ENCODE measurements around the gene DPM3.

The DPM3 gene

DNA sequence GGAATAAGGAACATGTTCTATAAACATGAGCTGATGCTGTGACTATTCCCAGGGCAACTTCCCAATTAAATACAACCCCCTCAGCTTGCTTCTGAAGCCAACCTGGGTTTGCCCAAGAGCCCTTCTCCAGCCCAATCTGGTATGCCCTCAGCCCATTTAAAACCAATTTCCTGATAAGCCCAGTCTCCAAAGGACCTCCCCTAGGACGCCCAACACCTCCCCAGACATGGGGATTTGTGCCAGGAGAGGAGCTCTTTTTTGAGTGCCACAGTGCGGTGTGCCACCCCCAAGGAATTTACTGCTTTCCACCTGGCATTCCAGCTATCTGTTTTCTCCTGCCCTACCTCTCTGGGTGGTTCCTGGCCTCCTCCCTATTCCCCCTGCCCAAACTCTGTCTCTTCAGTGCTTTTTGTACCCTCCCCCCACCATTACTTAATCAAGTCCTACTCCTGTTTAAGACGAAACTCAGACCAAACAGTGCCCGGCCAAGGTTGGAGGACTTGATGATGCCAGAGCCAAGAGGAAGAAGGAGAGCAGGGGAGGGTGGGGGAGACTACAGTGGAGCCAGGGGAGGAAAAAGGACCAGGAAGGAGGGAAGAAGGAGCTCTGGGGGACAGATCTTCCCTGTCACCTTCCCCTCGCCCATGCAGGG, 24.1 kb downstream of the DPM3 start:
- Histone ChIP-seq H4K20me1 (ENCODE audit: control insufficient read depth, insufficient read depth, low read depth, low read length) (no peaks in the 10 kb centered on the region), H3K4me1 (ENCODE audit: control insufficient read depth, low read length) (no peaks in the 10 kb centered on the region), H3F3A (ENCODE audit: control insufficient read depth, insufficient read depth) (no peaks in the 10 kb centered on the region), H3K27ac (ENCODE audit: low read depth, low read length) (no peak overlapping the region), H3K4me2 (ENCODE audit: low read length) (no peak overlapping the region), H3K9me2 (replicated peaks; ENCODE audit: control insufficient read depth, low read length) (no peaks in the 10 kb centered on the region), H3K36me3 (ENCODE audit: control insufficient read depth, low read length) (no peaks in the 10 kb centered on the region), H3K4me3 (ENCODE audit: low read length) (no peak overlapping the region), H3K27me3 (ENCODE audit: control insufficient read depth, low read length) (peaks cover 38% of the 10 kb centered on the region), H3K79me2 (ENCODE audit: control insufficient read depth, low read length) (no peaks in the 10 kb centered on the region), H3K9me3 (ENCODE audit: control insufficient read depth, insufficient read depth, low read length) (no peaks in the 10 kb centered on the region)
- TF ChIP-seq, protein P1, sequence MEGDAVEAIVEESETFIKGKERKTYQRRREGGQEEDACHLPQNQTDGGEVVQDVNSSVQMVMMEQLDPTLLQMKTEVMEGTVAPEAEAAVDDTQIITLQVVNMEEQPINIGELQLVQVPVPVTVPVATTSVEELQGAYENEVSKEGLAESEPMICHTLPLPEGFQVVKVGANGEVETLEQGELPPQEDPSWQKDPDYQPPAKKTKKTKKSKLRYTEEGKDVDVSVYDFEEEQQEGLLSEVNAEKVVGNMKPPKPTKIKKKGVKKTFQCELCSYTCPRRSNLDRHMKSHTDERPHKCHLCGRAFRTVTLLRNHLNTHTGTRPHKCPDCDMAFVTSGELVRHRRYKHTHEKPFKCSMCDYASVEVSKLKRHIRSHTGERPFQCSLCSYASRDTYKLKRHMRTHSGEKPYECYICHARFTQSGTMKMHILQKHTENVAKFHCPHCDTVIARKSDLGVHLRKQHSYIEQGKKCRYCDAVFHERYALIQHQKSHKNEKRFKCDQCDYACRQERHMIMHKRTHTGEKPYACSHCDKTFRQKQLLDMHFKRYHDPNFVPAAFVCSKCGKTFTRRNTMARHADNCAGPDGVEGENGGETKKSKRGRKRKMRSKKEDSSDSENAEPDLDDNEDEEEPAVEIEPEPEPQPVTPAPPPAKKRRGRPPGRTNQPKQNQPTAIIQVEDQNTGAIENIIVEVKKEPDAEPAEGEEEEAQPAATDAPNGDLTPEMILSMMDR (IDR thresholded peaks at IDR 0.05; ENCODE audit: low read depth, low read length, poor library complexity, severe bottlenecking): no peak
- TF ChIP-seq EZH2phosphoT487 (IDR thresholded peaks at IDR 0.05; ENCODE audit: borderline replicate concordance, low read length): no peak

DNA sequence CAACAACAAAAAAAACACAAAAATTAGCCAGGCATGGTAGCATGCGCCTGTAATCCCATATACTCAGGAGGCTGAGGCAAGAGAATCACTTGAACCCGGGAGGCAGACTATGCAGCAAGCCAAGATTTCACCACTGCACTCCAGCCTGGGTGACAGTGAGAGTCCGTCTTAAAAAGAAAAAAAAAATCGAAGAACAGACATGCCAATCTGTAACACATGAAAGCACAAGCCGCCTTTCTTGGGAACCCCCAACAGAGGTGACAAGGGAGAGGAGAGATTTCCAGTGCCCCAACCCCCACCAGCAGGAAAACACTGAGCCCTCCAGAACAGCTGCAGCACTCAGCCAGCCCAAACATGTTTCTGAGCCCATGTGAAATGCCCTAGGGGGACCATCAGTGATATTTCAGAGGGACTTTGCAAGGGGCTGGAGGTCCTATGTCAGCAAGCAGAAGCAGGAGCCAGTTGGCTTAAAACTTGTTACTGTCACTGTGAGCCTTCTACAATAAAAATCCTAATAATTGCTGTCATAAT, 26.8 kb downstream of the DPM3 start:
- H3K4me2 ChIP-seq (ENCODE audit: low read length): no peak overlapping the region
- H3K27ac ChIP-seq (ENCODE audit: low read depth, low read length): no peak overlapping the region
- TF ChIP-seq EZH2phosphoT487 (IDR thresholded peaks at IDR 0.05; ENCODE audit: borderline replicate concordance, low read length): no peak
- TF ChIP-seq, protein P1 (IDR thresholded peaks at IDR 0.05; ENCODE audit: low read depth, low read length, poor library complexity, severe bottlenecking): no peak
- no peaks in the 10 kb centered on the region for H3K36me3 ChIP-seq (ENCODE audit: control insufficient read depth, low read length)
- H3K9me2 ChIP-seq (replicated peaks; ENCODE audit: control insufficient read depth, low read length): no peaks in the 10 kb centered on the region
- no peaks in the 10 kb centered on the region for H3F3A ChIP-seq (ENCODE audit: control insufficient read depth, insufficient read depth)
- H3K79me2 ChIP-seq (ENCODE audit: control insufficient read depth, low read length): no peaks in the 10 kb centered on the region
- H3K9me3 ChIP-seq (ENCODE audit: control insufficient read depth, insufficient read depth, low read length): no peaks in the 10 kb centered on the region
- peaks cover 20% of the 10 kb centered on the region for H3K27me3 ChIP-seq (ENCODE audit: control insufficient read depth, low read length)
- H3K4me3 ChIP-seq (ENCODE audit: low read length): no peak overlapping the region
- peaks cover under 1% of the 10 kb centered on the region; the same call in 1 of the 2 replicates for H3K4me1 ChIP-seq (ENCODE audit: control insufficient read depth, low read length)
- H4K20me1 ChIP-seq (ENCODE audit: control insufficient read depth, insufficient read depth, low read depth, low read length): no peaks in the 10 kb centered on the region

DNA sequence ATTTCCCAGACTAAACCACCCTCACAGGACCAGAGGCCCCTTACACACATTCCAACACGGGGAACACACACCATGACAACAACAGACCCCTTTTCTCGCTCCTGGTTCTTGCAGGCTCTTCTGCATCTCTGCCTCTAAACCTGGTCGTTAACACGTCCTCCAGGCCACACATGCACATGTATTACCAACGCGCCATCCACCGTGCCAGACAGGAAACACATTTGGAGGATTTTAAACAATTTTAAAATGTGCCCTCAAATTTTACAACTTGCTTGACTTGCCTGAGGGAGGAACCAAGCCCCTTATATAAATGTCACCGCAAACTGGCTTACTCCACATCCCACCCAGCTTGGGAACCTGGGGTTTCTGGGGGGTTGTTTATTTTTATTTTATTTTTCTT, 29.5 kb downstream of the DPM3 start:
- Histone ChIP-seq H3K27ac (ENCODE audit: low read depth, low read length) (no peak overlapping the region), H3K9me2 (replicated peaks; ENCODE audit: control insufficient read depth, low read length) (no peaks in the 10 kb centered on the region), H3K79me2 (ENCODE audit: control insufficient read depth, low read length) (no peaks in the 10 kb centered on the region), H3K4me1 (ENCODE audit: control insufficient read depth, low read length) (peaks cover 10% of the 10 kb centered on the region), H3K27me3 (ENCODE audit: control insufficient read depth, low read length) (peaks cover 6% of the 10 kb centered on the region; the same call in 1 of the 2 replicates), H3K36me3 (ENCODE audit: control insufficient read depth, low read length) (no peaks in the 10 kb centered on the region), H3F3A (ENCODE audit: control insufficient read depth, insufficient read depth) (no peaks in the 10 kb centered on the region), H3K4me2 (ENCODE audit: low read length) (no peak overlapping the region), H3K4me3 (ENCODE audit: low read length) (no peak overlapping the region), H3K9me3 (ENCODE audit: control insufficient read depth, insufficient read depth, low read length) (no peaks in the 10 kb centered on the region), H4K20me1 (ENCODE audit: control insufficient read depth, insufficient read depth, low read depth, low read length) (no peaks in the 10 kb centered on the region)
- no peak for TF ChIP-seq EZH2phosphoT487 (IDR thresholded peaks at IDR 0.05; ENCODE audit: borderline replicate concordance, low read length)
- TF ChIP-seq, protein P1 (IDR thresholded peaks at IDR 0.05; ENCODE audit: low read depth, low read length, poor library complexity, severe bottlenecking): no peak

Measured in DOHH2 (cell line).